ENCODE data around the gene CRYAB. TPM values are rescaled to one million over a fixed set of nuclear protein-coding genes. Genes with fewer than 3 reads are reported as not detected.

The CRYAB gene
- total RNA-seq (ENCODE audit: low replicate concordance) = 0.45 TPM in 1 of 2 replicates, not detected in the other

- H3K4me3 ChIP-seq = no peak within 1 kb of the TSS
- H3K4me1 Mint-ChIP-seq = peaks cover 10% of the 10 kb centered on the region
- H3K79me2 ChIP-seq (ENCODE audit: low read depth) = no peaks in the 10 kb centered on the region
- H3K27me3 Mint-ChIP-seq (ENCODE audit: insufficient read depth, low read depth) = no peaks in the 10 kb centered on the region
- no peaks in the 10 kb centered on the region for H4K20me1 ChIP-seq (ENCODE audit: low read depth)
- TF ChIP-seq CTCF (IDR thresholded peaks at IDR 0.05) (no peak), EZH2phosphoT487 (IDR thresholded peaks at IDR 0.05) (no peak), EZH2 (IDR thresholded peaks at IDR 0.05) (no peak)
- H3K4me1 ChIP-seq = peaks cover 9% of the 10 kb centered on the region
- no peaks in the 10 kb centered on the region for H3K9me3 ChIP-seq (ENCODE audit: low read depth)
- peak within 1 kb of the TSS; percentile 39 for H3K27ac Mint-ChIP-seq
- H3K27ac ChIP-seq = no peak within 1 kb of the TSS
- H3K4me2 ChIP-seq = no peak within 1 kb of the TSS
- no peak within 1 kb of the TSS for H3K4me3 Mint-ChIP-seq
- no peaks in the 10 kb centered on the region for H3K9me3 Mint-ChIP-seq
- H3K27me3 ChIP-seq = no peaks in the 10 kb centered on the region
- H3K9ac ChIP-seq = no peak within 1 kb of the TSS
- peak within 1 kb of the TSS; percentile 76 for H2AFZ ChIP-seq (replicated peaks)
- H3K36me3 ChIP-seq = no peaks in the 10 kb centered on the region
- H3K36me3 Mint-ChIP-seq = no peaks in the 10 kb centered on the region
- no peaks in the 10 kb centered on the region for H3F3A ChIP-seq (ENCODE audit: low read depth)
- peak; percentile 34 for DNase-seq (ENCODE audit: low spot score)
These were observed at the start of gene CRYAB for GRCh38 chr11:111911563-111912401. TSS of gene CRYAB (minus strand) at chr11:111911770. CDS start at chr11:111911724, 46 bp downstream.

GRCh38 chr11:111960916-111961315 lies 49.3 kb upstream of the CRYAB start:
- Histone ChIP-seq H3K9me3 (ENCODE audit: low read depth) (no peaks in the 10 kb centered on the region), H2AFZ (replicated peaks) (no peak overlapping the region), H3K9ac (no peak overlapping the region), H3K4me2 (no peak overlapping the region), H3F3A (ENCODE audit: low read depth) (no peaks in the 10 kb centered on the region), H3K27ac (no peak overlapping the region), H3K4me3 (no peak overlapping the region), H3K36me3 (no peaks in the 10 kb centered on the region), H4K20me1 (ENCODE audit: low read depth) (no peaks in the 10 kb centered on the region), H3K27me3 (no peaks in the 10 kb centered on the region), H3K4me1 (peaks cover 6% of the 10 kb centered on the region), H3K79me2 (ENCODE audit: low read depth) (no peaks in the 10 kb centered on the region)
- Mint-ChIP-seq H3K27ac (no peak overlapping the region), H3K9me3 (peaks cover 4% of the 10 kb centered on the region), H3K36me3 (peaks cover 19% of the 10 kb centered on the region), H3K27me3 (ENCODE audit: insufficient read depth, low read depth) (peaks cover 9% of the 10 kb centered on the region), H3K4me3 (no peak overlapping the region), H3K4me1 (peaks cover 5% of the 10 kb centered on the region)
- no peak for TF ChIP-seq CTCF (IDR thresholded peaks at IDR 0.05)
- no peak for TF ChIP-seq EZH2phosphoT487 (IDR thresholded peaks at IDR 0.05)
- TF ChIP-seq EZH2 (IDR thresholded peaks at IDR 0.05) = no peak
- DNase-seq (ENCODE audit: low spot score) = no peak

- Histone ChIP-seq H3K4me1 (no peaks in the 10 kb centered on the region), H3K27ac (no peak overlapping the region), H3K4me3 (no peak overlapping the region), H3K27me3 (no peaks in the 10 kb centered on the region), H3K9ac (no peak overlapping the region), H3K36me3 (no peaks in the 10 kb centered on the region), H3F3A (ENCODE audit: low read depth) (no peaks in the 10 kb centered on the region), H2AFZ (replicated peaks) (no peak overlapping the region), H3K4me2 (no peak overlapping the region), H3K79me2 (ENCODE audit: low read depth) (no peaks in the 10 kb centered on the region), H3K9me3 (ENCODE audit: low read depth) (no peaks in the 10 kb centered on the region), H4K20me1 (ENCODE audit: low read depth) (no peaks in the 10 kb centered on the region)
- Mint-ChIP-seq H3K27ac (no peak overlapping the region), H3K9me3 (peaks cover 4% of the 10 kb centered on the region), H3K36me3 (peaks cover 18% of the 10 kb centered on the region), H3K4me3 (no peak overlapping the region), H3K27me3 (ENCODE audit: insufficient read depth, low read depth) (peaks cover 9% of the 10 kb centered on the region), H3K4me1 (no peaks in the 10 kb centered on the region)
- no peak for TF ChIP-seq CTCF (IDR thresholded peaks at IDR 0.05)
- no peak for TF ChIP-seq EZH2phosphoT487 (IDR thresholded peaks at IDR 0.05)
- TF ChIP-seq EZH2 (IDR thresholded peaks at IDR 0.05) = no peak
- no peak for DNase-seq (ENCODE audit: low spot score)
These were observed 46.3 kb upstream of the CRYAB start for GRCh38 chr11:111957663-111958444.
